Activated gamma-delta T cell treated with anti-CD3 and anti-CD28 coated beads, Interleukin-2, amount 50 U/mL, for 16 hours (primary cell): ENCODE measurements around the gene HOXB7.

Experiments used
- DNase-seq: peaks from one replicate; pipeline ENCODE4 v3.0.0-alpha.2; 2020; ENCODE audit warnings: low read depth

HOXB7 gene

GRCh38 chr17:48579471-48579759 is 31.4 kb downstream of the HOXB7 start:
- no peak for DNase-seq

DNA sequence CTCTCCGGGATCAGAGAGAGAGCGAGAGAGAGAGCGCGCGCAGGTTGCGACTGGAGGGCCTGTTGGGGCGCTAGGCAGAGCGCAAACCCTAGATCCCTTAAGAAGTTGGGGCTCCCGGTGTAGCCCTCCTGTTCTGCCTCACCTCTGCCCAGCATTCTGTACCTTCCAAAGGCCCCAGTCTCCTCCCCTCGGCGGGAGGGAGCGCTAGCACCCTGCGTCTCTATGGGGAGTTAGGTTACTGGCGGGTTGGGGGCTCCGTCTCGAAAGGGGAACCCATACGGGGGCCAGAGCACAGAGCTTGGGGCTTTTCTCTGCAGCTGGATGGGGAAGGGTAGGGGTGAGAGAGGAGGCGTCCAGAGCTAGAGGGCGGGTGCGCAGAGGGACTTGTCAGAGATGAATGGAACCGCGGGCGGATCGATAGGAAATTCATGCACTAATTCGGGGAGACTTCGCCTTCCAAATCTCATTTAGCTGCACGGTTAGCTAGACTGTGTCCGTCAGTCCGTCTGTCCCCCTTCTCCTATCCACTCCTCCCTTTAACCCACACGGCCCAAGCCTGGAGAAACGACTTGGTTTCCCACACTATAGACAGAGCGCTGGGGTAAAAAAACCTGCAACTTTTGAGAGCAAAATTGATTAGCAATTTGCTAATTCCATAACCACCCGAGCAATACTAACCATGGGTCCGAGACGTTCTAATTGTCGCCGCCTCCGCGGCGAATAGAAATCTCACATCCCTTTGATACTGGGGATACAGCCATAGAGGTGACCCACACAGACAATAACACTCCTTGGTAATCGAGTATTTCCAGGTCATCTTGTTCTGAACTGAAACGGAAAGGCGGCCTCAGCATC is 32.0 kb downstream of the HOXB7 start:
- DNase-seq = no peak

GRCh38 chr17:48577946-48578615 is 32.7 kb downstream of the HOXB7 start, which contains the start of gene HOXB4:
Gene HOXB4, minus strand, starts transcription at chr17:48578350. Its CDS starts 31 bp downstream, at chr17:48578319.
- peak; percentile 29 for DNase-seq

DNA sequence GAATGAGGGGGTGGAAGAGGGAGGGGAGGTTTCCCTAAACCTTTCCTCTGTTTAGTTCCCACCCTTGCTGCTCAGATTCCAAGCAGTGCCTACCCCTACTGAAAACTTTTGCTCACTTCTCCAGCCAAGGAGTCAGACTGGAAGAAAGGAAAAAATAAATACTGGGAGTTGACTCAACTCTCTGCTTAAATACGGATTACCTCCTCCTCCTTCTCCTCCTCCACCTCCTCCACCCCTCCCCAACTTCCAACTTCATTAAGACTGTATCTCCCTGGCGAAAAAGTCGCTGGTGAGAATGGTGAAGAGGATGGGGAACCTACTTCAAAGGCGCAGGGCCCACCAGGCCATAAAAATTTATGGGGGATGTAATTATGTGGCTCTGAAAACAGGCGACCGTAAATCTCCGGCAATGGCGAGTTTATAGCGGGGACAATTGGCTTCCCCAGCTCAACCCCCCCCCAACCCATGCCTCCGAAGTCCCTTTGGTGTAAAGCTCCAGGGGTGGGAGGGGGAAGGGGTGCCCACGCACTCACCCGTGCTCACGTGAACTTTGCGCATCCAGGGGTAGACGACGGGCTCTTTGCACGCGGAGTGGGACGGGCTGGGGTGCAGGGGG is 33.4 kb downstream of the HOXB7 start:
- no peak for DNase-seq

- DNase-seq = no peak
Measured at GRCh38 chr17:48576479-48577309, 34.1 kb downstream of the HOXB7 start.

GRCh38 chr17:48575673-48576478 is 34.9 kb downstream of the HOXB7 start:
- DNase-seq = no peak

- DNase-seq = no peak
Measured at GRCh38 chr17:48575066-48575582, 35.7 kb downstream of the HOXB7 start.

GRCh38 chr17:48574505-48575065 is 36.2 kb downstream of the HOXB7 start:
- DNase-seq = no peak

- DNase-seq = no peak
Measured at GRCh38 chr17:48571826-48572417, 38.9 kb downstream of the HOXB7 start.

DNA sequence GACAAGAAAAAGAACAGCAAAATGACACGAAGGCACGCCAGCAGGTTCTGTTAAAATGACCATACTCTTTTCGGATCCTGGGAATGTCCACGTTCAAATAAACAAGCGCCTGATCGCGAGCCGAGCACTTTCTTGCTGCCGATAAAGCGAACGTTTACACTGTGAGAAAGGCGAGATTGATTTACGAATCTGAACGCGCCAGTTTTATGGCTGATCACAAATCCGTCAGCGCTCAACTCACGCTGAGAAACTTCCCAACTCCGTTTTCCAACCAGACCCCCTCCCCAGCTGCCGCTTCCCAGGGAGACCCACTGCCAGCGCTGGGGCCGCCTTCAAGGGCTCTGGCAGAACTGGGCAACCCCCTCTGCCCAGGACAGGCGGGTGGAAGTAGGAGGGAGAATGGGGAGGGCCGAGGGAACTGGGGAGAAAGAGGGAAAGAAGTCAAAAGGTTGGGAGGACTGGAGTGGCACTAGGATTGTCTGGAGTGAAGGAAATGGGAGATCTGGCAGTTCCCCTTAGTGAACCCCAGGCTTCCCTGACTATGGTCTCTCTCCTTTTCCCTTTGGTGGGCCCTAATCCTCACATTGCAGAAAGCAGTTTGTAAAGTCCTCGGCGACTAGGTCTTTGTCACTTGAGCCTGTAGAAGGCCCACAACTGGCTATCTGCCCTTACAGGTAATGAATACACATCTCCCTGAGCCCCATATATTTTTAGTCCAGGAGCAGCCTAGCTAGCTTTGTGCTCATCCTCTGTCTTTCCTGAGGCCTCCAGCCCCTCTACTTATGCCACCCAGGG is 39.6 kb downstream of the HOXB7 start:
- no peak for DNase-seq

GRCh38 chr17:48570325-48571023 is 40.3 kb downstream of the HOXB7 start:
- DNase-seq = no peak

DNA sequence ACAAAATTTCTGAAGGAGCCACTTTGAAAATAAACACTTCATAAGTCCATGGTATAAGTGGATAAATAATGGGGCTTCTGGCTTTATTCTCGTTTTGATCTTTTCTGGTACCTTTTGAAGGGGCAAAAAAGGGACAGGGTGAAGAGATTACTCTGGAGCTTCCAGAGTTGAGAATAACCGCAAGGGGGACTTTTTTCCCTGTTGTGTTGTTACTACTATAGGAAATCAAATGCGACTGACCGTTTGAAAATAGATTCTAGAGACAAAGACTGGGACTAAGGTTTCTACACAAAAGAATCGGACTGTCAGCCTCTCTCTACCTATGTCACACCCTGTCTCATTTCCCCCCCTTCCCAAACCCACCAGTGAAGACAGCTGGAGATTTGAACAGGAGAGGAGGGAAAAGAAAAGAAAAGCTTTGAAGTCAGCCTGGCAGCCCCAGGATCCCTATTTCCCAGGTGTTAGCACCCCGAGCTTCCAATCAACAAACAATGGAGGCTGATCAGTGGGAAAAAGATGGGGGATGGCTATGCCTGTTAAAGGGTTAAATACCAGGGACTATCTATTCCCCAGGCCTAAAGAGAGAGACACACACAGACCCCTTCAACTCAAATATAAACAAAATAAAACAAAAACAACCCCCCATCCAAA is 41.0 kb downstream of the HOXB7 start:
- no peak for DNase-seq

DNA sequence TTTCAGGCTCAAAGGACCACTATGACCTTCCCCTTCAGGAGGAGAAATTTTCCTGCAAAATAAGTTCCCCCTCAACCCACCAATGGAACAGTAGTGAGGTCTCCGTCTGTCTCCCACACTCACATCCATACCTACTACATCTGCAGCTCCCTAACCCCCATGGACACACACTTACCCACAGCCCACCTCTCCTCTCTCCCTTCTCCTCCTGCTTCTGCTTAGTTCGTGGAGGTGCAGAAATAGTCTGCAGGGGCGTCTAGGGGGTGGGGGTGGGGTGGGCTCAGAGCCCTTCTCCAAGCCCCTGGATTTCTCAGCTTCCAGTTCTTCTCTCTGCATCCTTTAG is 41.6 kb downstream of the HOXB7 start:
- no peak for DNase-seq

GRCh38 chr17:48568499-48569239 is 42.1 kb downstream of the HOXB7 start:
- DNase-seq = no peak

DNA sequence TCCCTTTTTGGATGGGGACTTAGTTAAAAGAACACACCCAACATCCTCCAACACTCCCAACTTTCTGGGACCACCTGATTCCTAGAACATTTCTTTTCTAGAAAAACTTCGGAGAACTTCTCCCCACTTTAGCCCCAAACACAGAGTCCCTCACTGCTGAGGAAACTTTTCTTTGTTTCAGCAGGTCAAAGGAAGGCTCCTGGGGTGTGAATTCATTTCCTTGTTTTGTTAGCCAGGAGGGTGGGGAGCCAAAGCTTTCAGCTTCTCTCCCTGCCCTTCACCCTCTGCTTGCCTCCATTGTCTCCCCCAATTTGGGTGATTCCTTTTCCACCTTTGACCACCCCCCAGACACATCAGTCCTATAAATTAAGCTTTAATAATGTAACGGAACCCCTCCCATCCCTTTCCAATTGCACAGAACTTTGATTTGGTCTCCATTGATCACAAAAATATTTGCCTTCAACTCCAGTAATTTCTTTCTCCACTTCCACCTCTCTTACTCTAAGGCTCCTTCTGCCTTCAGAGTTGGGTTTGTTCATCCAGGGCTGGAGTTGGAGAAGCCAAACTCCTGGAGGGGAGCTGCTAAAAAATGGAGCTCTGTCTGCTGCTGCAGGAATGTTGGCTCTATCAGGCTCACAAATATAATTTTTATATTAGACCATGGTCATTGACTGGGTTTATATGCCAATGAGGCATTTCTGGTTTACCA is 43.0 kb downstream of the HOXB7 start:
- no peak for DNase-seq

- no peak for DNase-seq
Measured at GRCh38 chr17:48567209-48567608, 43.6 kb downstream of the HOXB7 start.

GRCh38 chr17:48566717-48567116 is 44.1 kb downstream of the HOXB7 start:
- DNase-seq = no peak
